SK-N-SH treated with all-trans-retinoic acid at 6 μM for 48 hours (cell line): ENCODE results near the gene PAK4.

Source experiments
- ATAC-seq: fragments of 200-7000 bp; cut with Tn5 transposase; 3 replicates; pipeline ENCODE4 v1.9.1; 2020; ENCODE audit warnings: mild to moderate bottlenecking, moderate library complexity
- ARNTL ChIP-seq: fragments of 450-650 bp; formaldehyde crosslinking; IDR thresholded peaks from 2 replicates; pipeline ENCODE4 v1.5.0; 2020; ENCODE audit warnings: low read depth, mild to moderate bottlenecking, moderate library complexity, borderline replicate concordance
- BACH2 ChIP-seq: fragments of 250-450 bp; sonication (Bioruptor Pico); IDR thresholded peaks from 2 replicates; pipeline ENCODE4 v1.9.0; 2021; ENCODE audit warnings: mild to moderate bottlenecking, borderline replicate concordance
- CREB5 ChIP-seq: fragments of 250-450 bp; sonication (Bioruptor Pico); IDR thresholded peaks from 2 replicates; pipeline ENCODE4 v1.5.1; 2020; ENCODE audit warnings: low read depth, mild to moderate bottlenecking, moderate library complexity
- CSDC2 ChIP-seq: fragments of 250-450 bp; sonication (Bioruptor Pico); IDR thresholded peaks from 2 replicates; pipeline ENCODE4 v1.5.0; 2020; ENCODE audit warnings: mild to moderate bottlenecking, moderate library complexity
- CSRNP3 ChIP-seq: fragments of 250-450 bp; sonication (Bioruptor Pico); IDR thresholded peaks from 2 replicates; pipeline ENCODE4 v1.5.1; 2021; ENCODE audit warnings: mild to moderate bottlenecking, moderate library complexity
- ESRRG ChIP-seq: fragments of 250-450 bp; sonication (Bioruptor Pico); IDR thresholded peaks from 2 replicates; pipeline ENCODE4 v1.6.1; 2021; ENCODE audit warnings: mild to moderate bottlenecking
- GLIS3 ChIP-seq: fragments of 250-450 bp; sonication (Bioruptor Pico); IDR thresholded peaks from 2 replicates; pipeline ENCODE4 v1.5.0; 2020; ENCODE audit warnings: mild to moderate bottlenecking, moderate library complexity
- OSR1 ChIP-seq: fragments of 250-450 bp; sonication (Bioruptor Pico); IDR thresholded peaks from 2 replicates; pipeline ENCODE4 v1.8.0; 2022; ENCODE audit warnings: moderate library complexity, mild to moderate bottlenecking, inconsistent platforms
- PATZ1 ChIP-seq: fragments of 250-450 bp; sonication (Bioruptor Pico); IDR thresholded peaks from 2 replicates; pipeline ENCODE4 v1.8.0; 2020; ENCODE audit warnings: mild to moderate bottlenecking, moderate library complexity, borderline replicate concordance
- POU6F1 ChIP-seq: fragments of 250-450 bp; sonication (Bioruptor Pico); IDR thresholded peaks from 2 replicates; pipeline ENCODE4 v1.8.0; 2021; ENCODE audit warnings: low read depth, mild to moderate bottlenecking, moderate library complexity, borderline replicate concordance
- PPARA ChIP-seq: fragments of 250-450 bp; sonication (Bioruptor Pico); IDR thresholded peaks from 2 replicates; pipeline ENCODE4 v1.5.0; 2020; ENCODE audit warnings: mild to moderate bottlenecking, borderline replicate concordance
- RARB ChIP-seq: fragments of 250-450 bp; sonication (Bioruptor Pico); IDR thresholded peaks from 2 replicates; pipeline ENCODE4 v1.8.0; 2021; ENCODE audit warnings: mild to moderate bottlenecking, moderate library complexity
- SNAI2 ChIP-seq: fragments of 250-450 bp; sonication (Bioruptor Pico); IDR thresholded peaks from 2 replicates; pipeline ENCODE4 v1.5.0; 2020; ENCODE audit warnings: mild to moderate bottlenecking, moderate library complexity
- TSHZ2 ChIP-seq: fragments of 250-450 bp; sonication (Bioruptor Pico); IDR thresholded peaks from 2 replicates; pipeline ENCODE4 v1.5.0; 2020; ENCODE audit warnings: mild to moderate bottlenecking, moderate library complexity
- ZC3H10 ChIP-seq: fragments of 250-450 bp; sonication (Bioruptor Pico); IDR thresholded peaks from 2 replicates; pipeline ENCODE4 v1.5.1; 2021; ENCODE audit warnings: mild to moderate bottlenecking, moderate library complexity
- ZFP3 ChIP-seq: fragments of 250-450 bp; sonication (Bioruptor Pico); IDR thresholded peaks from 2 replicates; pipeline ENCODE4 v1.5.0; 2020; ENCODE audit warnings: mild to moderate bottlenecking, moderate library complexity
- ZFP30 ChIP-seq: fragments of 450-650 bp; formaldehyde crosslinking; IDR thresholded peaks from 2 replicates; pipeline ENCODE4 v1.5.0; 2022; ENCODE audit warnings: mild to moderate bottlenecking, moderate library complexity
- ZNF565 ChIP-seq: fragments of 450-650 bp; formaldehyde crosslinking; conservative IDR thresholded peaks from 2 replicates; pipeline ENCODE4 v1.5.0; 2020; ENCODE audit warnings: low read depth, mild to moderate bottlenecking, moderate library complexity
- ZNF70 ChIP-seq: fragments of 450-650 bp; formaldehyde crosslinking; IDR thresholded peaks from 2 replicates; pipeline ENCODE4 v1.5.0; 2020; ENCODE audit warnings: mild to moderate bottlenecking, moderate library complexity
- ZNF8 ChIP-seq: fragments of 450-650 bp; formaldehyde crosslinking; IDR thresholded peaks from 2 replicates; pipeline ENCODE4 v1.5.0; 2020; ENCODE audit warnings: mild to moderate bottlenecking, moderate library complexity

PAK4 gene

DNA sequence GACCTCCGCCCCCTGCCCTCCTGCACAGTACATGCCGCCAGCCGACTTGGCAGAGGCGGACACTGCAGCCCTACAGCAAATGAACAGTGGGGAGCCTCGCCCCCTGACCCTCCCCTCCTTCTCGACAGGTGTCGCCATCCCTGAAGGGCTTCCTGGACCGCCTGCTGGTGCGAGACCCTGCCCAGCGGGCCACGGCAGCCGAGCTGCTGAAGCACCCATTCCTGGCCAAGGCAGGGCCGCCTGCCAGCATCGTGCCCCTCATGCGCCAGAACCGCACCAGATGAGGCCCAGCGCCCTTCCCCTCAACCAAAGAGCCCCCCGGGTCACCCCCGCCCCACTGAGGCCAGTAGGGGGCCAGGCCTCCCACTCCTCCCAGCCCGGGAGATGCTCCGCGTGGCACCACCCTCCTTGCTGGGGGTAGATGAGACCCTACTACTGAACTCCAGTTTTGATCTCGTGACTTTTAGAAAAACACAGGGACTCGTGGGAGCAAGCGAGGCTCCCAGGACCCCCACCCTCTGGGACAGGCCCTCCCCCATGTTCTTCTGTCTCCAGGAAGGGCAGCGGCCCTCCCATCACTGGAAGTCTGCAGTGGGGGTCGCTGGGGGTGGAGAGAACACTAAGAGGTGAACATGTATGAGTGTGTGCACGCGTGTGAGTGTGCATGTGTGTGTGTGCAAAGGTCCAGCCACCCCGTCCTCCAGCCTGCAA is 52.9 kb downstream of the PAK4 start:
- no peak for ATAC-seq

More for the DNA sequence above, 52.9 kb downstream of the PAK4 start:
- TF ChIP-seq ZFP30 (no peak), OSR1 (CRISPR knock-in tag) (no peak), ZNF565 (no peak), CREB5 (CRISPR knock-in tag) (no peak), POU6F1 (no peak), ZC3H10 (CRISPR knock-in tag) (no peak), ARNTL (CRISPR knock-in tag) (no peak), ZNF70 (CRISPR knock-in tag) (no peak), CSRNP3 (CRISPR knock-in tag) (no peak), PPARA (no peak), ESRRG (no peak), ZNF8 (no peak), CSDC2 (no peak), RARB (CRISPR knock-in tag) (no peak), GLIS3 (CRISPR knock-in tag) (no peak), SNAI2 (CRISPR knock-in tag) (no peak), PATZ1 (CRISPR knock-in tag) (no peak), TSHZ2 (CRISPR knock-in tag) (no peak), BACH2 (CRISPR knock-in tag) (no peak), ZFP3 (no peak)
- TF ChIP-seq, all 23 proteins: peak for 0
